ENCODE data around the gene TPM4.
A peak's percentile ranks its signal among the peaks of the same experiment; 100 is the strongest.
"Not testable (repeated sequence)": the region's sequence is repeated elsewhere in the genome, so short reads cannot be mapped to it uniquely, and the experiment has no call there.

The TPM4 gene

GRCh38 chr19:16098821-16099220, 22.5 kb downstream of the TPM4 start:
- DNase-seq (ENCODE audit: low read depth in 2 of 2): no peak

- not testable (repeated sequence) for DNase-seq (ENCODE audit: low read depth in 2 of 2)
Observed at GRCh38 chr19:16099314-16099965, 23.1 kb downstream of the TPM4 start.

GRCh38 chr19:16100524-16100923, 24.2 kb downstream of the TPM4 start:
- no peak for DNase-seq (ENCODE audit: low read depth in 2 of 2)

- DNase-seq (ENCODE audit: low read depth in 2 of 2): no peak
Observed at GRCh38 chr19:16104722-16105121, 28.4 kb downstream of the TPM4 start.

- DNase-seq (ENCODE audit: low read depth in 2 of 2): no peak
Observed at GRCh38 chr19:16106121-16106520, 29.8 kb downstream of the TPM4 start.

- peak; percentile 97 to 99 for DNase-seq (ENCODE audit: low read depth in 2 of 2)
Observed at GRCh38 chr19:16111160-16111908, 35.0 kb downstream of the TPM4 start, which contains the start of gene RAB8A. Gene RAB8A (plus strand): TSS chr19:16111889. CDS start chr19:16111902, 13 bp downstream.

- DNase-seq (ENCODE audit: low read depth in 2 of 2): no peak
Observed at GRCh38 chr19:16111909-16112752, 35.8 kb downstream of the TPM4 start.

- no peak for DNase-seq (ENCODE audit: low read depth in 2 of 2)
Observed at GRCh38 chr19:16112778-16113177, 36.5 kb downstream of the TPM4 start.

GRCh38 chr19:16113727-16114126, 37.4 kb downstream of the TPM4 start:
- DNase-seq (ENCODE audit: low read depth in 2 of 2): no peak

GRCh38 chr19:16115301-16116039, 39.2 kb downstream of the TPM4 start:
- no peak for DNase-seq (ENCODE audit: low read depth in 2 of 2)

- DNase-seq (ENCODE audit: low read depth in 2 of 2): no peak
Observed at GRCh38 chr19:16116067-16116466, 39.8 kb downstream of the TPM4 start.

- no peak for DNase-seq (ENCODE audit: low read depth in 2 of 2)
Observed at GRCh38 chr19:16117594-16118033, 41.3 kb downstream of the TPM4 start.

GRCh38 chr19:16118489-16119033, 42.3 kb downstream of the TPM4 start:
- DNase-seq (ENCODE audit: low read depth in 2 of 2): no peak

GRCh38 chr19:16119075-16119857, 43.0 kb downstream of the TPM4 start:
- DNase-seq (ENCODE audit: low read depth in 2 of 2): not testable (repeated sequence)

GRCh38 chr19:16121141-16121540, 44.8 kb downstream of the TPM4 start:
- DNase-seq (ENCODE audit: low read depth in 2 of 2): no peak

- no peak for DNase-seq (ENCODE audit: low read depth in 2 of 2)
Observed at GRCh38 chr19:16121967-16122366, 45.7 kb downstream of the TPM4 start.

GRCh38 chr19:16124953-16125352, 48.7 kb downstream of the TPM4 start:
- DNase-seq (ENCODE audit: low read depth in 2 of 2): no peak

GRCh38 chr19:16125737-16126495, 49.6 kb downstream of the TPM4 start:
- DNase-seq (ENCODE audit: low read depth in 2 of 2): no peak

- no peak for DNase-seq (ENCODE audit: low read depth in 2 of 2)
Observed at GRCh38 chr19:16127080-16127479, 50.8 kb downstream of the TPM4 start.
